GM21737 (cell line): ENCODE results near the gene FSTL4.
"Not testable (repeated sequence)": the region's sequence is repeated elsewhere in the genome, so short reads cannot be mapped to it uniquely, and the experiment has no call there.

Source experiments
- ATAC-seq: cut with Tn5 transposase; IDR thresholded peaks from one replicate; pipeline ENCODE4 v1.9.1; 2021; ENCODE audit warnings: mild to moderate bottlenecking, moderate library complexity; ENCODE audit not compliant: unreplicated experiment

The FSTL4 gene

GRCh38 chr5:133409210-133409674, 203.1 kb downstream of the FSTL4 start:
- no peak for ATAC-seq

- no peak for ATAC-seq
These were observed 204.0 kb downstream of the FSTL4 start for GRCh38 chr5:133408322-133408721.

- ATAC-seq: no peak
These were observed 205.2 kb downstream of the FSTL4 start for GRCh38 chr5:133406977-133407632.

GRCh38 chr5:133406208-133406976, 205.9 kb downstream of the FSTL4 start:
- ATAC-seq: no peak

- ATAC-seq: no peak
These were observed 206.9 kb downstream of the FSTL4 start for GRCh38 chr5:133405275-133406034.

- no peak for ATAC-seq
These were observed 207.6 kb downstream of the FSTL4 start for GRCh38 chr5:133404724-133405123.

- ATAC-seq: no peak
These were observed 208.5 kb downstream of the FSTL4 start for GRCh38 chr5:133403741-133404364.

GRCh38 chr5:133402775-133403174, 209.6 kb downstream of the FSTL4 start:
- ATAC-seq: no peak

GRCh38 chr5:133401731-133402347, 210.5 kb downstream of the FSTL4 start:
- no peak for ATAC-seq

GRCh38 chr5:133400831-133401351, 211.4 kb downstream of the FSTL4 start:
- ATAC-seq: no peak

GRCh38 chr5:133400120-133400519, 212.2 kb downstream of the FSTL4 start:
- ATAC-seq: no peak

- ATAC-seq: no peak
These were observed 213.0 kb downstream of the FSTL4 start for GRCh38 chr5:133399247-133399891.

GRCh38 chr5:133398646-133399101, 213.7 kb downstream of the FSTL4 start:
- no peak for ATAC-seq

GRCh38 chr5:133397990-133398645, 214.2 kb downstream of the FSTL4 start:
- no peak for ATAC-seq

- ATAC-seq: no peak
These were observed 215.0 kb downstream of the FSTL4 start for GRCh38 chr5:133397348-133397747.

GRCh38 chr5:133396814-133397213, 215.5 kb downstream of the FSTL4 start:
- no peak for ATAC-seq

GRCh38 chr5:133396187-133396741, 216.1 kb downstream of the FSTL4 start:
- no peak for ATAC-seq

GRCh38 chr5:133395207-133395606, 217.1 kb downstream of the FSTL4 start:
- ATAC-seq: not testable (repeated sequence)

- not testable (repeated sequence) for ATAC-seq
These were observed 217.9 kb downstream of the FSTL4 start for GRCh38 chr5:133394477-133394817.
